ENCODE data around the gene ERVFRD-1. TPM values are rescaled to one million over a fixed set of nuclear protein-coding genes. Genes with fewer than 3 reads are reported as not detected.

Gene ERVFRD-1
- total RNA-seq, 4 donors from 2014 or later: not detected

- no peak for TF ChIP-seq POLR2A (IDR thresholded peaks at IDR 0.05)
- TF ChIP-seq, protein P1, sequence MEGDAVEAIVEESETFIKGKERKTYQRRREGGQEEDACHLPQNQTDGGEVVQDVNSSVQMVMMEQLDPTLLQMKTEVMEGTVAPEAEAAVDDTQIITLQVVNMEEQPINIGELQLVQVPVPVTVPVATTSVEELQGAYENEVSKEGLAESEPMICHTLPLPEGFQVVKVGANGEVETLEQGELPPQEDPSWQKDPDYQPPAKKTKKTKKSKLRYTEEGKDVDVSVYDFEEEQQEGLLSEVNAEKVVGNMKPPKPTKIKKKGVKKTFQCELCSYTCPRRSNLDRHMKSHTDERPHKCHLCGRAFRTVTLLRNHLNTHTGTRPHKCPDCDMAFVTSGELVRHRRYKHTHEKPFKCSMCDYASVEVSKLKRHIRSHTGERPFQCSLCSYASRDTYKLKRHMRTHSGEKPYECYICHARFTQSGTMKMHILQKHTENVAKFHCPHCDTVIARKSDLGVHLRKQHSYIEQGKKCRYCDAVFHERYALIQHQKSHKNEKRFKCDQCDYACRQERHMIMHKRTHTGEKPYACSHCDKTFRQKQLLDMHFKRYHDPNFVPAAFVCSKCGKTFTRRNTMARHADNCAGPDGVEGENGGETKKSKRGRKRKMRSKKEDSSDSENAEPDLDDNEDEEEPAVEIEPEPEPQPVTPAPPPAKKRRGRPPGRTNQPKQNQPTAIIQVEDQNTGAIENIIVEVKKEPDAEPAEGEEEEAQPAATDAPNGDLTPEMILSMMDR (IDR thresholded peaks at IDR 0.05 in 4 of 5, conservative IDR thresholded peaks at IDR 0.05 in 1 of 5): no peak
Observed at GRCh38 chr6:11103065-11103464, 8.5 kb downstream of the ERVFRD-1 start.

DNA sequence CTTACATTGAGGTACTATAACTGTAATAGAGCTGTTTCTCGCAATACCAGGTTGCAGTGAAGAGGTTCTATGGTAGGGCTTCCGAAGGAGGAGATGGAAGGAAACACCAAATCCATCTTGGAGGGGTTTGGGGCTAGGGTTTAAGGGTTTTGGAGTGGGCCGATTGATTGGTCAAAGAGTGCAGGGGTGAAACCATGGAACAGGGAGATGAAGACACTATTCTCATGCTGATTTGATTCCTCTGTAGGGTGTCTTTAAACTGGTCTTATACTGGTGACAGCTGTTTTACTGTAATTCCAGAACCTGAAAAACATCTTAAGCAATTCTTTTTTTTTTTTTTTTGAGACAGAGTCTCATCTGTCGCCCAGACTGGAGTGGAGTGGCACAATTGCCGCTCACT, 10.1 kb downstream of the ERVFRD-1 start:
- Histone ChIP-seq H3K36me3 (no peaks in the 10 kb centered on the region), H3K9me3 (no peaks in the 10 kb centered on the region), H3K27me3 (no peaks in the 10 kb centered on the region), H3K27ac (no peak overlapping the region), H3K4me1 (peaks cover 0 to 6% of the 10 kb centered on the region in 2 donors), H3K4me3 (no peak overlapping the region)
- intact Hi-C loops (cut with DNase I; ENCODE audit: low total_unique reads) (no loop called here), in situ Hi-C loops (cut with MboI; ENCODE audit: low sequenced_read_pairs in 4 of 4) (no loop called here)
- no peak for TF ChIP-seq POLR2A (IDR thresholded peaks at IDR 0.05)
- TF ChIP-seq, protein P1 (IDR thresholded peaks at IDR 0.05 in 4 of 5, conservative IDR thresholded peaks at IDR 0.05 in 1 of 5): no peak
- ATAC-seq (no peak), DNase-seq (no peak)

More at GRCh38 chr6:11103065-11103464, 8.5 kb downstream of the ERVFRD-1 start:
- ATAC-seq (no peak), DNase-seq (no peak)
- no peak overlapping the region for H3K4me3 ChIP-seq
- intact Hi-C loops (cut with DNase I; ENCODE audit: low total_unique reads): no loop called here
- in situ Hi-C loops (cut with MboI; ENCODE audit: low sequenced_read_pairs in 4 of 4): no loop called here
- peaks cover 0 to 6% of the 10 kb centered on the region in 2 donors for H3K4me1 ChIP-seq
- no peaks in the 10 kb centered on the region for H3K9me3 ChIP-seq
- H3K27ac ChIP-seq: no peak overlapping the region
- no peaks in the 10 kb centered on the region for H3K36me3 ChIP-seq
- no peaks in the 10 kb centered on the region for H3K27me3 ChIP-seq

DNA sequence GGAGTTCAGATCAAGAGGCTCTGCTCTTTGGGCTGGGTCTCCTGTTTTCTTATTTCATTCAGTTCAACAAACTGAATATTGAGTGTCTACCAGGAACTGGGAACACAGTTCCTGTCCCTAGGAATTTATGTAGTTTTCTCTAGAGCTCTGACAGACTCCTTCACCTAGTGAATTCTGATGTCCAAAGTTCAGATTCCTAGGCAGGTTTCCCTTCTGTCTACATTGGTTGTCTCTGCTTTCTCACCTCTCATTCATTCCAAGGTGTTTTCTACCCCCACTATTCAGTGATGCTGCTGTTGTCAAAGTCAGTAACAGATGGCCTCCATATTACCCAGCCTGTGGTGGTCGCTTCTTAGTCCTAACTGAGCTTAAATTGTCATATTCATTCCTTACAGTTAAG, 13.5 kb downstream of the ERVFRD-1 start:
- ATAC-seq (no peak), DNase-seq (no peak)
- H3K27ac ChIP-seq: no peak overlapping the region
- H3K4me3 ChIP-seq: no peak overlapping the region
- peaks cover 12 to 20% of the 10 kb centered on the region in 2 donors for H3K4me1 ChIP-seq
- H3K36me3 ChIP-seq: no peaks in the 10 kb centered on the region
- intact Hi-C loops (cut with DNase I; ENCODE audit: low total_unique reads) (no loop called here), in situ Hi-C loops (cut with MboI; ENCODE audit: low sequenced_read_pairs in 4 of 4) (no loop called here)
- H3K9me3 ChIP-seq: no peaks in the 10 kb centered on the region
- TF ChIP-seq, protein P1 (IDR thresholded peaks at IDR 0.05 in 4 of 5, conservative IDR thresholded peaks at IDR 0.05 in 1 of 5): no peak
- no peak for TF ChIP-seq POLR2A (IDR thresholded peaks at IDR 0.05)
- no peaks in the 10 kb centered on the region for H3K27me3 ChIP-seq

- no peak for ATAC-seq
Observed at GRCh38 chr6:11097476-11097875, 14.0 kb downstream of the ERVFRD-1 start.

More at GRCh38 chr6:11097476-11097875, 14.0 kb downstream of the ERVFRD-1 start:
- TF ChIP-seq POLR2A (IDR thresholded peaks at IDR 0.05): no peak
- TF ChIP-seq, protein P1 (IDR thresholded peaks at IDR 0.05 in 4 of 5, conservative IDR thresholded peaks at IDR 0.05 in 1 of 5): no peak
- Histone ChIP-seq H3K27me3 (no peaks in the 10 kb centered on the region), H3K9me3 (no peaks in the 10 kb centered on the region), H3K36me3 (no peaks in the 10 kb centered on the region), H3K4me3 (no peak overlapping the region), H3K27ac (no peak overlapping the region), H3K4me1 (peaks cover 17 to 22% of the 10 kb centered on the region in 2 donors)
- in situ Hi-C loops (cut with MboI; ENCODE audit: low sequenced_read_pairs in 4 of 4): no loop called here
- DNase-seq: no peak
- intact Hi-C loops (cut with DNase I; ENCODE audit: low total_unique reads): no loop called here

Data from gastrocnemius medialis (tissue), 4 donors.